Kidney (tissue), 14 donors: ENCODE results near the gene PIP4K2A. TPM values are rescaled to one million over a fixed set of nuclear protein-coding genes. Genes with fewer than 3 reads are reported as not detected.

ENCODE experiments used
- DNase-seq, 5 donors: peaks; one replicate each; pipeline ENCODE4 v3.0.0-alpha.2; 2013 to 2020
- FAIRE-seq: peaks from 2 replicates; lab custom pipeline; 2012; peaks lifted over from hg19 to GRCh38; lab: Jason Lieb, UNC
- H3K27ac ChIP-seq, 2 donors: one replicate each; pipeline ENCODE4 v1.7.0; 2013; ENCODE audit warnings: low read depth in 2 of 2, low read length in 2 of 2, inconsistent platforms in 1 of 2
- H3K27me3 ChIP-seq: one replicate; pipeline ENCODE4 v1.7.1; 2013; ENCODE audit warnings: low read length, inconsistent platforms; ENCODE audit not compliant: control insufficient read depth, insufficient read depth
- H3K36me3 ChIP-seq, 3 donors: one replicate each; pipeline versions ENCODE4 v1.7.0 to v1.7.1; 2013; ENCODE audit warnings: low read length in 3 of 3, control low read depth in 1 of 3, inconsistent platforms in 1 of 3; ENCODE audit not compliant: insufficient read depth in 3 of 3, control insufficient read depth in 2 of 3
- H3K4me1 ChIP-seq, 3 donors: one replicate each; pipeline versions ENCODE4 v1.7.0 to v1.7.1; 2013; ENCODE audit warnings: low read length in 3 of 3, inconsistent platforms in 1 of 3, low read depth in 1 of 3; ENCODE audit not compliant: control insufficient read depth in 2 of 3, insufficient read depth in 2 of 3
- H3K4me3 ChIP-seq, 3 donors: one replicate each; pipeline versions ENCODE4 v1.7.0 to v1.8.1; 2013; ENCODE audit warnings: low read length in 3 of 3, control low read depth in 1 of 3, inconsistent platforms in 1 of 3
- H3K9ac ChIP-seq, 3 donors: one replicate each; pipeline versions ENCODE4 v1.7.0 to v1.7.1; 2013; ENCODE audit warnings: low read length in 3 of 3, control low read depth in 1 of 3, inconsistent platforms in 1 of 3
- H3K9me3 ChIP-seq, 3 donors: one replicate each; pipeline versions ENCODE4 v1.7.0 to v1.7.1; 2013; ENCODE audit warnings: low read length in 3 of 3, control low read depth in 1 of 3, inconsistent platforms in 1 of 3; ENCODE audit not compliant: control insufficient read depth in 2 of 3, insufficient read depth in 1 of 3
- intact Hi-C: fragments of 100-400 bp; cut with DNase I; formaldehyde crosslinking; loops from one replicate; pipeline ENCODE4 v1.11.1; 2022
- polyA plus RNA-seq: library from polyadenylated mRNA; stranded (reverse); fragments of 350-450 nt; fragmentation: Illumina TruSeq; extraction: RNeasy Lipid Tissue Mini Kit (QIAGEN cat#74804); gene quantifications from one replicate; pipeline ENCODE4 v1.2.3, GENCODE V29; 2014; ENCODE audit warnings: low read depth, low replicate concordance; ENCODE audit not compliant: insufficient read depth
- total RNA-seq: library from RNA; stranded (reverse); fragmentation: NEBNext Ultra II Directional; extraction: Animal tissue kit (Norgen Biotek cat#: 25700); gene quantifications from one replicate; pipeline ENCODE4 v1.2.1, GENCODE V29; 2021
- TF ChIP-seq, protein P1 (sequence below): IDR thresholded peaks from 3 replicates; pipeline ENCODE4 v1.5.1; 2012; ENCODE audit warnings: mild to moderate bottlenecking, moderate library complexity, borderline replicate concordance; ENCODE audit not compliant: insufficient read depth; ENCODE audit errors: extremely low read depth
- donor health status: control.
- donor health status: control.
- donor health status: control.
- donor health status: control.
- donor health status: control.
- donor health status: DM: yes; HTN: yes; CAD: no.
- donor health status: Normal renal cell carcinoma (clear cell type).

PIP4K2A gene
- total and polyA plus RNA-seq, 2 donors from 2014 or later, result 12.2 to 54.6 TPM

DNA sequence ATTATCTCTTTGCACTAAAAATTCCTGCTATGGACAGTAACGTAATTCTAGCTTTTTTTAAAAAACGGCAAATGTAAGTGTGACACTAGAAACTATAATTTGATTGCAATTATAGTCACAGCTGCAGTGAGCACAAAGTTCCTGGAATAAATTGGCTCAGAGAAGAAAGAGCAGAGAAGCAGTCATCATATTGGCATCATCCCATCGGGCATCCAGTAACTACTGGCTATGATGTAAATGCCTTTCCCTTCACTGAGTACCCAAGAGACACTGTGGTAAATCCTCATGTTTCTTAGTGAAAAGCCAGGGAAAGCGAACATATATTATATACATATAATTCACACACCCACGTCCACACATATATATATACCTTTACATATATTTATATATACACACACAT is 43.6 kb downstream of the PIP4K2A start:
- H3K27ac ChIP-seq, result no peak overlapping the region
- no peaks in the 10 kb centered on the region for H3K36me3 ChIP-seq
- no peaks in the 10 kb centered on the region for H3K27me3 ChIP-seq
- TF ChIP-seq, protein P1, sequence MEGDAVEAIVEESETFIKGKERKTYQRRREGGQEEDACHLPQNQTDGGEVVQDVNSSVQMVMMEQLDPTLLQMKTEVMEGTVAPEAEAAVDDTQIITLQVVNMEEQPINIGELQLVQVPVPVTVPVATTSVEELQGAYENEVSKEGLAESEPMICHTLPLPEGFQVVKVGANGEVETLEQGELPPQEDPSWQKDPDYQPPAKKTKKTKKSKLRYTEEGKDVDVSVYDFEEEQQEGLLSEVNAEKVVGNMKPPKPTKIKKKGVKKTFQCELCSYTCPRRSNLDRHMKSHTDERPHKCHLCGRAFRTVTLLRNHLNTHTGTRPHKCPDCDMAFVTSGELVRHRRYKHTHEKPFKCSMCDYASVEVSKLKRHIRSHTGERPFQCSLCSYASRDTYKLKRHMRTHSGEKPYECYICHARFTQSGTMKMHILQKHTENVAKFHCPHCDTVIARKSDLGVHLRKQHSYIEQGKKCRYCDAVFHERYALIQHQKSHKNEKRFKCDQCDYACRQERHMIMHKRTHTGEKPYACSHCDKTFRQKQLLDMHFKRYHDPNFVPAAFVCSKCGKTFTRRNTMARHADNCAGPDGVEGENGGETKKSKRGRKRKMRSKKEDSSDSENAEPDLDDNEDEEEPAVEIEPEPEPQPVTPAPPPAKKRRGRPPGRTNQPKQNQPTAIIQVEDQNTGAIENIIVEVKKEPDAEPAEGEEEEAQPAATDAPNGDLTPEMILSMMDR, result no peak
- no peak overlapping the region for H3K9ac ChIP-seq
- no peak overlapping the region for H3K4me3 ChIP-seq
- peaks cover 0 to 3% (median under 1%) of the 10 kb centered on the region in 3 donors for H3K4me1 ChIP-seq
- H3K9me3 ChIP-seq, result no peaks in the 10 kb centered on the region
- intact Hi-C loops, result no loop called here
- DNase-seq (no peak), FAIRE-seq (no peak)

DNA sequence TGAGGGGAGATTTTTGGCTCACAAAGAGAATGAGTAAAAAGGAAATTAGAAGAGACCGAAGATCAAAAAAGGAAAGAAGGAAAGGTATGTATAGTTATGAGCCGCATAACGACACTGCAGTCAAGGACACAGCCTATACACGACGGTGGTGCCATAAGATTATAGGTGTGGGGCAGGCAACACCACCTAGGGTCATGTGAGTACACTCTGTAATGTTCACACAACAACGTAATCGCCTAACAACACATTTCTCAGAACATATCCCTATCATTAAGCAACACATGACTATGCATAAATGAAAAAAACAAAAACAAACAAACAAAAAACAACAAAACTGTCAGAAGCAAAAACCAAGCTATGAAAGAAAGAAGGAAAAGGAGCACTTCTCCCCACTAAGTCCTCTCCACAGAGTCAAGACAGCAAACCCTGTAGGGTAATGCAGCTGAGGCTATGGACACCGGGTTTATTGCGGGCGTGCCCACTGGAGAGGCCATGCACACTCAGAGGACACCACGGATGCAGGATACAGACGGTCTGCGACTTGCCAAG is 45.1 kb downstream of the PIP4K2A start:
- FAIRE-seq (no peak), DNase-seq (no peak)
- Histone ChIP-seq H3K9ac (no peak overlapping the region), H3K9me3 (no peaks in the 10 kb centered on the region), H3K36me3 (no peaks in the 10 kb centered on the region), H3K4me3 (no peak overlapping the region), H3K27me3 (no peaks in the 10 kb centered on the region), H3K4me1 (peaks cover 0 to 3% (median 0%) of the 10 kb centered on the region in 3 donors), H3K27ac (no peak overlapping the region)
- TF ChIP-seq, protein P1, result no peak
- intact Hi-C loops, result no loop called here

DNA sequence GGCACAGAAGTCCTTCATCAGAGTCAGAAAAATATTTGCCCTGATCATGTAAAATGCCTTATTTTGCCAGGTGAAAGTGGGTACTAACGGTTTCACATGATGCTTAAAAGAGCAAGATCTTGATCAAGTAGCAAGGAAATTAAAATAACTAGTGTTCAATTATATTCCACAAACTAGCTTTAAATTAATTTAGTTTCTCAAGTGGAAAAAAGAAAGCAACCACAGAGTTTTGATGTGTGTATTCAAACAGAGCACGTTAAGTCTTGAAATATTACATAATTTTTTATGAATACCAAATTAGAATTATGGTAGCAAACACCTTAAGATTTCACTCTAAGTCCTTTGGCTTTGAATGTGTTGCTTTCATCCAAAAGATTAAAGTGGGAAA is 47.3 kb downstream of the PIP4K2A start:
- Histone ChIP-seq H3K4me1 (peaks cover 0 to 8% (median 3%) of the 10 kb centered on the region in 3 donors), H3K9ac (no peak overlapping the region), H3K36me3 (no peaks in the 10 kb centered on the region), H3K9me3 (no peaks in the 10 kb centered on the region), H3K4me3 (no peak overlapping the region), H3K27ac (no peak overlapping the region), H3K27me3 (no peaks in the 10 kb centered on the region)
- intact Hi-C loops, result no loop called here
- TF ChIP-seq, protein P1, result no peak
- FAIRE-seq (no peak), DNase-seq (no peak)
